ENCODE measurements around the gene SELENOS.

GRCh38 chr15:101272584-101272983 lies 4.7 kb downstream of the SELENOS start:
- no peak for TF ChIP-seq POLR2A (IDR thresholded peaks at IDR 0.05)
- no peak for TF ChIP-seq CTCF (IDR thresholded peaks at IDR 0.05)
